Ovary (tissue), 9 donors: Measurements from ENCODE around the gene CFAP45. TPM values are rescaled to one million over a fixed set of nuclear protein-coding genes. Genes with fewer than 3 reads are reported as not detected.

Experiments used
- DNase-seq, 5 donors: peaks; one replicate each; pipeline ENCODE4 v3.0.0-alpha.2; 2019 to 2020
- H3K27ac ChIP-seq, 2 donors: fragments of 200-600 bp; one replicate each; pipeline versions ENCODE4 v1.5.1 to v1.8.0; 2019 to 2022
- H3K27me3 ChIP-seq: fragments of 200-600 bp; one replicate; pipeline ENCODE4 v1.8.0; 2022
- H3K36me3 ChIP-seq: fragments of 200-600 bp; sonication (generic); one replicate; pipeline ENCODE4 v1.5.1; 2019
- H3K4me1 ChIP-seq: one replicate; pipeline ENCODE4 v1.8.1; 2013; ENCODE audit warnings: mild to moderate bottlenecking, moderate library complexity; ENCODE audit not compliant: insufficient read depth
- H3K4me3 ChIP-seq: fragments of 200-600 bp; sonication (generic); one replicate; pipeline ENCODE4 v1.5.1; 2017
- H3K9me3 ChIP-seq, 2 donors: fragments of 200-600 bp in 1 of 2; sonication (generic) in 1 of 2; one replicate each; pipeline versions ENCODE4 v1.5.1 to v1.8.1; 2013 to 2019; ENCODE audit warnings: mild to moderate bottlenecking in 1 of 2, moderate library complexity in 1 of 2
- EP300 ChIP-seq: sonication (generic); formaldehyde crosslinking; IDR thresholded peaks from one replicate; pipeline ENCODE4 v1.6.1; 2017; ENCODE audit warnings: antibody characterized with exemption
- POLR2A ChIP-seq: fragments of 450-650 bp; IDR thresholded peaks from one replicate; pipeline ENCODE4 v1.6.1; 2017; ENCODE audit warnings: antibody characterized with exemption, mild to moderate bottlenecking, moderate library complexity
- WGBS, 3 donors: extraction: QIAGEN DNeasy Blood & Tissue Kit in 1 of 3; methylation state at CpG; one replicate each; pipeline versions ENCODE4 v1.1.5 to v1.1.7; 2013 to 2017; 5-methylcytosine and 5-hydroxymethylcytosine counted together
- intact Hi-C, 4 donors: fragments of 100-400 bp; cut with DNase I; formaldehyde crosslinking; loops; one replicate each; pipeline versions ENCODE4 v1.11.0 to v1.15.1; 2022 to 2023
- polyA plus RNA-seq, 2 donors: library from polyadenylated mRNA; stranded (reverse); fragments of 200-250 nt in 1 of 2; fragments of 350-450 nt in 1 of 2; fragmentation: Illumina TruSeq in 1 of 2; extraction: RNeasy Lipid Tissue Mini Kit (QIAGEN cat#74804) in 1 of 2; gene quantifications; one replicate each; pipeline ENCODE4 v1.2.3, GENCODE V29; 2013 to 2014
- total RNA-seq, 7 donors: library from RNA; depleted of rRNA in 2 of 7; stranded (reverse); fragments of >200 nt in 2 of 7; fragmentation: NEBNext Ultra II Directional in 3 of 7; extraction: Animal tissue kit (Norgen Biotek cat#: 25700) in 3 of 7; gene quantifications; one replicate each; pipeline versions ENCODE4 v1.1.0 to v1.2.4, GENCODE V29; 2016 to 2023
- TF ChIP-seq, protein P1 (sequence below), 3 donors: fragments of 450-650 bp in 2 of 3; fragments of 200-600 bp in 1 of 3; IDR thresholded peaks; one replicate each; pipeline versions ENCODE4 v1.5.1 to v1.8.0; 2016 to 2022; ENCODE audit warnings: antibody characterized with exemption in 3 of 3, mild to moderate bottlenecking in 1 of 3
- donor health status: DM: no; HTN: no; CAD: no; lungs with moderate emphysema.
- donor health status: DM: no; HTN: no; CAD: no.
- donor health status: Bipolar disorder and iron deficiency.
- donor health status: DM: yes; HTN: yes; CAD: no.
- donor health status: DM: no; HTN: no; CAD: no.
- donor health status: DM: yes; HTN: yes; CAD: no.

The CFAP45 gene
- total and polyA plus RNA-seq, 9 donors: 0.30 to 16.7 (median 1.4) TPM

DNA sequence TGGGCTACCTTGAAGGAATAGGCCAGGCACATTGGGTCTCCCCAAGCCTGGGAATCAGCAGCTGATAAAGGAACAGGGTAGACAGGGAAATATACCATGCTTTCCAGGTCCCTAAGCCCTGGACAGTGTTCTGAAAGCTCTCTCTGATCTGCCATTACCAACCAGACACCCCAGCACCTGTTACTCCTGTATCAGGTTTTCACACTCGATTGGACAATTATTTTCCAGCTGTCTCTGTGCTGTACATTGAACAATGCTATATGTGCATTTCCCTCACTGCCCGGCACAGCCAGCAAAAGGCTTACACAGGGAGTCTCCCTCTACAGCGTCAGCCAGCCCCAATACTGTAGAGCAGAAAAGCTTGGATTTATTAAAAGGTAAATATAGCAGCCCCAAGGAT lies 4.7 kb downstream of the CFAP45 start:
- DNase-seq: no peak
- no peaks in the 10 kb centered on the region for H3K36me3 ChIP-seq
- no peak overlapping the region for H3K27ac ChIP-seq
- intact Hi-C loops: loop anchor here in 1 of 4 donors (5.0 kb wide), 1 partner anchor 268 kb away; no protein-coding TSS in a partner anchor
- 61 to 73% (median 72%) methylated on average over 3 of the region's 3 CpGs for WGBS, 3 donors
- H3K4me3 ChIP-seq: no peak overlapping the region
- peaks cover 4% of the 10 kb centered on the region for H3K4me1 ChIP-seq
- no peaks in the 10 kb centered on the region for H3K27me3 ChIP-seq
- TF ChIP-seq POLR2A: no peak
- TF ChIP-seq, protein P1, sequence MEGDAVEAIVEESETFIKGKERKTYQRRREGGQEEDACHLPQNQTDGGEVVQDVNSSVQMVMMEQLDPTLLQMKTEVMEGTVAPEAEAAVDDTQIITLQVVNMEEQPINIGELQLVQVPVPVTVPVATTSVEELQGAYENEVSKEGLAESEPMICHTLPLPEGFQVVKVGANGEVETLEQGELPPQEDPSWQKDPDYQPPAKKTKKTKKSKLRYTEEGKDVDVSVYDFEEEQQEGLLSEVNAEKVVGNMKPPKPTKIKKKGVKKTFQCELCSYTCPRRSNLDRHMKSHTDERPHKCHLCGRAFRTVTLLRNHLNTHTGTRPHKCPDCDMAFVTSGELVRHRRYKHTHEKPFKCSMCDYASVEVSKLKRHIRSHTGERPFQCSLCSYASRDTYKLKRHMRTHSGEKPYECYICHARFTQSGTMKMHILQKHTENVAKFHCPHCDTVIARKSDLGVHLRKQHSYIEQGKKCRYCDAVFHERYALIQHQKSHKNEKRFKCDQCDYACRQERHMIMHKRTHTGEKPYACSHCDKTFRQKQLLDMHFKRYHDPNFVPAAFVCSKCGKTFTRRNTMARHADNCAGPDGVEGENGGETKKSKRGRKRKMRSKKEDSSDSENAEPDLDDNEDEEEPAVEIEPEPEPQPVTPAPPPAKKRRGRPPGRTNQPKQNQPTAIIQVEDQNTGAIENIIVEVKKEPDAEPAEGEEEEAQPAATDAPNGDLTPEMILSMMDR (IDR thresholded peaks at IDR 0.05): no peak
- no peak for TF ChIP-seq EP300
- H3K9me3 ChIP-seq: no peaks in the 10 kb centered on the region

DNA sequence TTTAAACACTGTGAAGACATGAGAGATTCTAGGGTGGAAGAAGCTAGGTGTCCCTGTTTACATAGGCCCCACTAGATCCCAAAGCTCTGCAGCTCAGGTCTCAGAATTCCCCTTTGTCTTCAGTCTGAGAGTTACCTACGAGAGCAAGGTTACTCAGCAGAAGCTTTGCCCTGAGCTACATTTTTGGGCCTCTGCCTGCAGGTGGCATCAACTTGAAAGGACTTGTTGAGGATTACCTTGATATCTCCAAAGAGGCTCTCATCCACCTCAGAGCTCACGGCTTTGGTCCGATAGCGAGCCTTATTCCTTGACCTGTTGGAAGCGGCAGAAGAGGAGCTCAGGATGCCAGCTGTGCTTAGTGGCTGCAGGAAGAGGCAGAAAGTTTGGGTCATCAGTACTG lies 7.0 kb downstream of the CFAP45 start:
- no peak for DNase-seq
- H3K27ac ChIP-seq: no peak overlapping the region
- H3K9me3 ChIP-seq: no peaks in the 10 kb centered on the region
- no peaks in the 10 kb centered on the region for H3K4me1 ChIP-seq
- H3K27me3 ChIP-seq: no peaks in the 10 kb centered on the region
- no peaks in the 10 kb centered on the region for H3K36me3 ChIP-seq
- 87 to 88% (median 87%) methylated on average over 5 of the region's 5 CpGs for WGBS, 3 donors
- no peak overlapping the region for H3K4me3 ChIP-seq
- intact Hi-C loops: loop anchor here (5.0 kb wide), 2 partner anchors 96 to 111 kb away; partner anchors contain the start of gene DUSP23 (in 2 of the 4)
- TF ChIP-seq EP300: no peak
- TF ChIP-seq, protein P1 (IDR thresholded peaks at IDR 0.05): no peak
- TF ChIP-seq POLR2A: no peak

DNA sequence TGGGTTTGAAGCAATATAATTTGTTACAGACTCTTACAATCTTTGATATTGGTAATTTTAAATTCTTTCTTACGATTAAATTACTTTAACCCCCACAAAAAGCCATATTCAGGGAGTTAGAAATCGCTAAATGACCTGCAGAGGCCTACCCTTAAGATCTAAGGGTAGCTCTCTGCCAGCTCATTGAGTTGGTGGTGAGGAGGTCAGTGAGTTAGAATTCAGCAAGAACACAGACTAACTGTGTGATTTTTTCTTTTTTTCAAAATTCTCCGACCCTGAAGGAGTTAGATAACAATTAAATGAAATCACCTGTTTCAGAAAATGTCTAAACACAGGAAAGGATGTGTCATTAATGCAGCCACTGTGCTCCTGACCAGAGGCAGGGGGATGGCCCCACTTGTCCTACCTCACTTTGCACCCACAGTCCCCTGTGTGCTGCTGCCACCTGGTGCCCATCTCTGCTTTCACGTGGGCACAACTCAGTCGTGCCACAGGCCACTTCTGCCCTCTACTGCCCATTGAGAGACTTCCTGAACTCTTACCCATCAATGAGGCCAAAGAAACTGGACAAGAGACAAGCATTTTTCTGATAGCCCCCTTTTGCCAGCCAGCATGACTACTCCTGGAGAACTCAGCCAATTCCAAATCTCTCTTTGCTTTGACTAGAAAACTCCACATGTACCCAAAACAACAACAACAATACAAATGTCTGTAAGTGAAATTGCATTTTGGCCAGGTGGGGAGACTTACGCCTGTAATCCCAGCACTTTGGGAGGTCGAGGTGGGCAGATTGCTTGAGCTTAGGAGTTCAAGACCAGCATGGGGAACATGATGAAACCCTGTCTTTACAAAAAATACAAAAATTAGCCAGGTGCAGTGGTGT lies 8.4 kb downstream of the CFAP45 start:
- Histone ChIP-seq H3K9me3 (no peaks in the 10 kb centered on the region), H3K4me3 (no peak overlapping the region), H3K27ac (no peak overlapping the region), H3K4me1 (no peaks in the 10 kb centered on the region), H3K27me3 (no peaks in the 10 kb centered on the region), H3K36me3 (no peaks in the 10 kb centered on the region)
- no peak for TF ChIP-seq EP300
- TF ChIP-seq, protein P1 (IDR thresholded peaks at IDR 0.05): peak; percentile 89 to 96 (median 95)
- peak; percentile 80 to 87 (median 86) for DNase-seq
- WGBS, 3 donors: 33 to 46% (median 41%) methylated on average over 7 of the region's 7 CpGs
- intact Hi-C loops: loop anchor here (2.0 to 5.0 kb wide), 3 partner anchors 93 to 109 kb away; partner anchors contain the start of gene DUSP23 (in 2 of the 4)

DNA sequence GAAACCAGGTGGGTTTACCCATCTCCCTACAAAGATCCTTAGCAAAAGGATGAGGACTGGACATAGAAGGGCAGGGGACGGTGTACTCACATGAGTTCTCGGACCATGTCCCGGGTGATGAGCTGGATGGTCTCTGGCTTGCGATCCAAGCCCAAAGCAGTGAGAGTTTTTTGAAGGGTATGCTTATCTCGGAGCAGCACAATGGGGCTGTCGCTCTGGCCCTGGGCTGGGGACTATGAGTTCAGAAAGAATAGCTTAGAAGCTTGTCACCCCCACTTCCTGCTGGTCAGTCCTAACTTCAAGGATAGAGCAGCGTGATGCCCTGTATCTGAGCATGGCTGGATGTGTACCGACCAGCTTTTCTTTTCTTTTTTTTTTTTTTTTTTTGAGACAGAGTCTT lies 9.6 kb downstream of the CFAP45 start:
- WGBS, 3 donors: 75 to 84% (median 82%) methylated on average over 8 of the region's 8 CpGs

More for the DNA sequence above, 9.6 kb downstream of the CFAP45 start:
- no peaks in the 10 kb centered on the region for H3K27me3 ChIP-seq
- no peak overlapping the region for H3K27ac ChIP-seq
- no peaks in the 10 kb centered on the region for H3K9me3 ChIP-seq
- DNase-seq: no peak
- no peak for TF ChIP-seq EP300
- TF ChIP-seq POLR2A: no peak
- TF ChIP-seq, protein P1 (IDR thresholded peaks at IDR 0.05): no peak
- no peak overlapping the region for H3K4me3 ChIP-seq
- H3K36me3 ChIP-seq: no peaks in the 10 kb centered on the region
- H3K4me1 ChIP-seq: no peaks in the 10 kb centered on the region
- intact Hi-C loops: loop anchor here (2.0 to 5.0 kb wide), 3 partner anchors 92 to 108 kb away; partner anchors contain the start of gene DUSP23 (in 2 of the 4)
